DND-41 (cell line): ENCODE measurements around the gene GADD45A.

Experiments
- CTCF ChIP-seq: IDR thresholded peaks from 2 replicates; pipeline ENCODE4 v1.5.1; 2012; ENCODE audit warnings: borderline replicate concordance, low read length, moderate library complexity, mild to moderate bottlenecking; ENCODE audit not compliant: poor library complexity, severe bottlenecking; ENCODE audit errors: extremely low read depth
- EZH2 ChIP-seq: IDR thresholded peaks from 3 replicates; pipeline ENCODE4 v1.6.1; 2012; ENCODE audit warnings: borderline replicate concordance, low read depth, mild to moderate bottlenecking, moderate library complexity, low read length, inconsistent platforms; ENCODE audit not compliant: severe bottlenecking

- TF ChIP-seq EZH2 (no peak), CTCF (peak; percentile 22)
Observed at GRCh38 chr1:67700692-67701410, 15.8 kb downstream of the GADD45A start.
